T1000 (cell line): ENCODE results near the gene ACBD4.

Source experiments
- DNase-seq: peaks from one replicate; lab custom pipeline; 2025; ENCODE audit warnings: mixed read lengths; lab: John Stamatoyannopoulos, UW

The ACBD4 gene

GRCh38 chr17:45155483-45155882, 20.0 kb downstream of the ACBD4 start:
- no peak for DNase-seq

GRCh38 chr17:45156242-45156641, 20.8 kb downstream of the ACBD4 start:
- no peak for DNase-seq

- no peak for DNase-seq
Observed at GRCh38 chr17:45160447-45161287, 25.2 kb downstream of the ACBD4 start.

- DNase-seq = peak; percentile 99
Observed at GRCh38 chr17:45161288-45162024, 26.0 kb downstream of the ACBD4 start, which contains the start of gene HEXIM2. TSS of gene HEXIM2 (plus strand) at chr17:45161875. CDS start at chr17:45162794, 919 bp downstream.

- no peak for DNase-seq
Observed at GRCh38 chr17:45162025-45162687, 26.7 kb downstream of the ACBD4 start.

- DNase-seq = no peak
Observed at GRCh38 chr17:45164734-45165269, 29.3 kb downstream of the ACBD4 start.

GRCh38 chr17:45168991-45169752, 33.7 kb downstream of the ACBD4 start:
- no peak for DNase-seq

- no peak for DNase-seq
Observed at GRCh38 chr17:45170280-45170930, 34.9 kb downstream of the ACBD4 start.

GRCh38 chr17:45170931-45171337, 35.4 kb downstream of the ACBD4 start:
- DNase-seq = peak; percentile 63

GRCh38 chr17:45171338-45172231, 36.1 kb downstream of the ACBD4 start:
- no peak for DNase-seq

- DNase-seq = no peak
Observed at GRCh38 chr17:45172232-45172540, 36.7 kb downstream of the ACBD4 start.

- peak; percentile 35 for DNase-seq
Observed at GRCh38 chr17:45172541-45173286, 37.2 kb downstream of the ACBD4 start.

- no peak for DNase-seq
Observed at GRCh38 chr17:45175759-45176115, 40.2 kb downstream of the ACBD4 start.

GRCh38 chr17:45177563-45177962, 42.1 kb downstream of the ACBD4 start:
- no peak for DNase-seq

- DNase-seq = no peak
Observed at GRCh38 chr17:45184144-45184543, 48.7 kb downstream of the ACBD4 start.

GRCh38 chr17:45186801-45187354, 51.4 kb downstream of the ACBD4 start:
- no peak for DNase-seq

- DNase-seq = no peak
Observed at GRCh38 chr17:45189009-45189408, 53.5 kb downstream of the ACBD4 start.

GRCh38 chr17:45190503-45191255, 55.2 kb downstream of the ACBD4 start:
- no peak for DNase-seq
